DLD1 (cell line): Measurements from ENCODE around the gene IPO11.

ENCODE experiments used
- in situ Hi-C: cut with HindIII; loops from 2 replicates; pipeline ENCODE4 v1.10.0; 2017; ENCODE audit warnings: low sequenced_read_pairs

The IPO11 gene

GRCh38 chr5:62412549-62413329 is at the start of gene IPO11:
Gene IPO11, plus strand, starts transcription at chr5:62412763. Its CDS starts 24,517 bp downstream, at chr5:62437280.
- in situ Hi-C loops: no loop called here

- in situ Hi-C loops: no loop called here
Measured at GRCh38 chr5:62369039-62369438, 43.5 kb upstream of the IPO11 start.

GRCh38 chr5:62371409-62371808 is 41.2 kb upstream of the IPO11 start:
- in situ Hi-C loops: no loop called here

- in situ Hi-C loops: no loop called here
Measured at GRCh38 chr5:62372600-62372999, 40.0 kb upstream of the IPO11 start.

GRCh38 chr5:62373382-62373781 is 39.2 kb upstream of the IPO11 start:
- in situ Hi-C loops: no loop called here

- in situ Hi-C loops: no loop called here
Measured at GRCh38 chr5:62374090-62374489, 38.5 kb upstream of the IPO11 start.

- in situ Hi-C loops: no loop called here
Measured at GRCh38 chr5:62375627-62376026, 36.9 kb upstream of the IPO11 start.

GRCh38 chr5:62376064-62376463 is 36.5 kb upstream of the IPO11 start:
- in situ Hi-C loops: no loop called here

- in situ Hi-C loops: no loop called here
Measured at GRCh38 chr5:62385131-62385530, 27.4 kb upstream of the IPO11 start.

- in situ Hi-C loops: no loop called here
Measured at GRCh38 chr5:62385816-62386400, 26.7 kb upstream of the IPO11 start.

GRCh38 chr5:62386824-62387223 is 25.7 kb upstream of the IPO11 start:
- in situ Hi-C loops: no loop called here

- in situ Hi-C loops: no loop called here
Measured at GRCh38 chr5:62395210-62395950, 17.2 kb upstream of the IPO11 start.

- in situ Hi-C loops: no loop called here
Measured at GRCh38 chr5:62403411-62404250, 8.9 kb upstream of the IPO11 start, which contains the start of gene DIMT1. Gene DIMT1, minus strand, starts transcription at chr5:62403905. Its CDS starts 133 bp downstream, at chr5:62403772.

GRCh38 chr5:62413711-62414110 is 1.1 kb downstream of the IPO11 start:
- in situ Hi-C loops: no loop called here

GRCh38 chr5:62418462-62419076 is 6.0 kb downstream of the IPO11 start:
- in situ Hi-C loops: no loop called here

- in situ Hi-C loops: no loop called here
Measured at GRCh38 chr5:62419609-62420008, 7.0 kb downstream of the IPO11 start.

- in situ Hi-C loops: no loop called here
Measured at GRCh38 chr5:62421414-62421813, 8.9 kb downstream of the IPO11 start.

- in situ Hi-C loops: no loop called here
Measured at GRCh38 chr5:62424763-62425162, 12.2 kb downstream of the IPO11 start.

- in situ Hi-C loops: no loop called here
Measured at GRCh38 chr5:62431735-62432620, 19.4 kb downstream of the IPO11 start.
